ENCODE measurements around the gene TNNT3.
"Not testable (repeated sequence)": the region's sequence is repeated elsewhere in the genome, so short reads cannot be mapped to it uniquely, and the experiment has no call there.

- not testable (repeated sequence) for TF ChIP-seq CTCF (conservative IDR thresholded peaks at IDR 0.05; ENCODE audit: low read depth, low read length)
- peak; percentile 12 for TF ChIP-seq EZH2 (IDR thresholded peaks at IDR 0.05; ENCODE audit: borderline replicate concordance, low read depth, low read length, poor library complexity, severe bottlenecking)
Observed at GRCh38 chr11:1873813-1874150, 45.7 kb upstream of the TNNT3 start.

Data from A673 (cell line).